Neural crest cell (in vitro differentiated cells): ENCODE data around the gene MBOAT7. TPM values are rescaled to one million over a fixed set of nuclear protein-coding genes. Genes with fewer than 3 reads are reported as not detected.

Source experiments
- DNase-seq: peaks from one replicate; pipeline ENCODE4 v3.0.0; 2021; ENCODE audit warnings: low read depth, mixed read lengths, low spot score
- H3K27ac Mint-ChIP-seq: one replicate; pipeline ENCODE4 v1.8.0; 2021; ENCODE audit warnings: mild to moderate bottlenecking, mixed read lengths; ENCODE audit not compliant: unreplicated experiment
- H3K27me3 Mint-ChIP-seq: 2 replicates; pipeline ENCODE4 v1.8.0; 2021; ENCODE audit warnings: low read depth, mild to moderate bottlenecking, mixed read lengths
- H3K36me3 Mint-ChIP-seq: 2 replicates; pipeline ENCODE4 v1.8.0; 2021; ENCODE audit warnings: low read depth, mild to moderate bottlenecking, mixed read lengths
- H3K4me1 Mint-ChIP-seq: 2 replicates; pipeline ENCODE4 v1.8.0; 2021; ENCODE audit warnings: mixed read lengths
- H3K4me3 Mint-ChIP-seq: one replicate; pipeline ENCODE4 v1.8.0; 2021; ENCODE audit warnings: mild to moderate bottlenecking, mixed read lengths
- H3K9me3 Mint-ChIP-seq: 2 replicates; pipeline ENCODE4 v1.8.0; 2021; ENCODE audit warnings: mixed read lengths
- total RNA-seq: library from RNA; stranded (reverse); gene quantifications from 2 replicates; pipeline ENCODE4 v1.2.1, GENCODE V29; 2021
- TF ChIP-seq, protein P1 (sequence below): fragments of 200-600 bp; sonication (generic); conservative IDR thresholded peaks from 2 replicates; pipeline ENCODE4 v1.5.0; 2021; ENCODE audit warnings: antibody characterized with exemption, mild to moderate bottlenecking

The MBOAT7 gene
- total RNA-seq, 1 donor from 2014 or later, result 76.5 TPM

DNA sequence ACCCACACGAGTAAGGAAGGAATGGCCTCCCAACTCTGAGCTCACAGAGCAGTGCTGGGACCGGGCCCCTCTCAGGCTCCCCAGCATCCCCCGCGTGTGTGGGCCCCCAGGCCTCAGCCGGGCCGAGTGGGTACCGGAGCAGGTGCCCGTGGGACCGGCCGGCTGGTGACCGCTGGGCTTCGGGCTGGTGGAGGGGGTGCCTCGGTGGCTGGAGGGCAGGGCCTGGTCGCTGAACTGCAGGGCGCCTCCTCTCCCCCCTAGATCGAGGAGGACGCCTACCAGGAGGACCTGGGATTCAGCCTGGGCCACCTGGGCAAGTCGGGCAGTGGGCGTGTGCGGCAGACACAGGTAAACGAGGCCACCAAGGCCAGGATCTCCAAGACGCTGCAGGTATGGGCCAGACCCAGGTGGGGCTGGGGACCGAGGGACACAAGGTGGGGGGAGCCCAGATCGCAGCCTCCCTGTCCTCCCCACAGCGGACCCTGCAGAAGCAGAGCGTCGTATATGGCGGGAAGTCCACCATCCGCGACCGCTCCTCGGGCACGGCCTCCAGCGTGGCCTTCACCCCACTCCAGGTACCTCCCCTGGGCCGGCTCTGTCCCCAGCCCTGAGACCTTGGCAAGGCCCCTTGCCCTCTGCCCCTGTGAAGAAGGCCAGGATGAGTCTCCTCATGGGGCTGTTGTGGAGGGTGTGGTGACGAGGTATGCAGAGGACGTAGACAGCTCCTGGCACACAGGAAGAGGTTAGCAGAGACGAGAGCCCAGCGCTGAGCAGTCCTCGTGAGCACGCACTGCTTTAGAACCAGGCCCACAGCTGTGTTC, 60.4 kb downstream of the MBOAT7 start:
- TF ChIP-seq, protein P1, sequence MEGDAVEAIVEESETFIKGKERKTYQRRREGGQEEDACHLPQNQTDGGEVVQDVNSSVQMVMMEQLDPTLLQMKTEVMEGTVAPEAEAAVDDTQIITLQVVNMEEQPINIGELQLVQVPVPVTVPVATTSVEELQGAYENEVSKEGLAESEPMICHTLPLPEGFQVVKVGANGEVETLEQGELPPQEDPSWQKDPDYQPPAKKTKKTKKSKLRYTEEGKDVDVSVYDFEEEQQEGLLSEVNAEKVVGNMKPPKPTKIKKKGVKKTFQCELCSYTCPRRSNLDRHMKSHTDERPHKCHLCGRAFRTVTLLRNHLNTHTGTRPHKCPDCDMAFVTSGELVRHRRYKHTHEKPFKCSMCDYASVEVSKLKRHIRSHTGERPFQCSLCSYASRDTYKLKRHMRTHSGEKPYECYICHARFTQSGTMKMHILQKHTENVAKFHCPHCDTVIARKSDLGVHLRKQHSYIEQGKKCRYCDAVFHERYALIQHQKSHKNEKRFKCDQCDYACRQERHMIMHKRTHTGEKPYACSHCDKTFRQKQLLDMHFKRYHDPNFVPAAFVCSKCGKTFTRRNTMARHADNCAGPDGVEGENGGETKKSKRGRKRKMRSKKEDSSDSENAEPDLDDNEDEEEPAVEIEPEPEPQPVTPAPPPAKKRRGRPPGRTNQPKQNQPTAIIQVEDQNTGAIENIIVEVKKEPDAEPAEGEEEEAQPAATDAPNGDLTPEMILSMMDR, result no peak
- Mint-ChIP-seq H3K36me3 (no peaks in the 10 kb centered on the region), H3K27ac (no peak overlapping the region), H3K4me1 (no peaks in the 10 kb centered on the region), H3K27me3 (no peaks in the 10 kb centered on the region), H3K9me3 (no peaks in the 10 kb centered on the region), H3K4me3 (no peak overlapping the region)
- no peak for DNase-seq

GRCh38 chr19:54128441-54128725, 61.0 kb downstream of the MBOAT7 start:
- Mint-ChIP-seq H3K27me3 (no peaks in the 10 kb centered on the region), H3K27ac (no peak overlapping the region), H3K4me3 (no peak overlapping the region), H3K4me1 (no peaks in the 10 kb centered on the region), H3K9me3 (no peaks in the 10 kb centered on the region), H3K36me3 (no peaks in the 10 kb centered on the region)
- no peak for DNase-seq
- TF ChIP-seq, protein P1, result no peak

GRCh38 chr19:54127688-54128440, 61.5 kb downstream of the MBOAT7 start:
- Mint-ChIP-seq H3K9me3 (no peaks in the 10 kb centered on the region), H3K27me3 (no peaks in the 10 kb centered on the region), H3K36me3 (no peaks in the 10 kb centered on the region), H3K4me1 (no peaks in the 10 kb centered on the region), H3K27ac (no peak overlapping the region), H3K4me3 (no peak overlapping the region)
- TF ChIP-seq, protein P1, result no peak
- no peak for DNase-seq

GRCh38 chr19:54125713-54126112, 63.7 kb downstream of the MBOAT7 start:
- TF ChIP-seq, protein P1, result no peak
- no peaks in the 10 kb centered on the region for H3K27me3 Mint-ChIP-seq
- no peaks in the 10 kb centered on the region for H3K4me1 Mint-ChIP-seq
- H3K9me3 Mint-ChIP-seq, result no peaks in the 10 kb centered on the region
- no peaks in the 10 kb centered on the region for H3K36me3 Mint-ChIP-seq
- no peak for DNase-seq
- H3K27ac Mint-ChIP-seq, result no peak overlapping the region
- no peak overlapping the region for H3K4me3 Mint-ChIP-seq

- DNase-seq, result no peak
- H3K9me3 Mint-ChIP-seq, result no peaks in the 10 kb centered on the region
- no peaks in the 10 kb centered on the region for H3K4me1 Mint-ChIP-seq
- no peaks in the 10 kb centered on the region for H3K27me3 Mint-ChIP-seq
- TF ChIP-seq, protein P1, result no peak
- H3K27ac Mint-ChIP-seq, result no peak overlapping the region
- H3K36me3 Mint-ChIP-seq, result no peaks in the 10 kb centered on the region
- H3K4me3 Mint-ChIP-seq, result no peak overlapping the region
These were observed 65.0 kb downstream of the MBOAT7 start for GRCh38 chr19:54124393-54124792.
